Hepatocyte (in vitro differentiated cells): ENCODE results near the gene MBTPS1. TPM values are rescaled to one million over a fixed set of nuclear protein-coding genes. Genes with fewer than 3 reads are reported as not detected.

ENCODE experiments used
- DNase-seq: peaks from one replicate; pipeline ENCODE4 v3.0.0-alpha.2; 2016; ENCODE audit warnings: low spot score
- H2AFZ ChIP-seq: fragments of 200-600 bp; sonication (generic); 2 replicates; pipeline ENCODE4 v1.6.0; 2016; ENCODE audit warnings: antibody characterized with exemption, mild to moderate bottlenecking
- H3K27ac ChIP-seq: fragments of 200-600 bp; sonication (generic); 2 replicates; pipeline ENCODE4 v1.5.1; 2016; ENCODE audit warnings: mild to moderate bottlenecking
- H3K27me3 ChIP-seq: fragments of 200-600 bp; sonication (generic); 2 replicates; pipeline ENCODE4 v1.6.1; 2016
- H3K36me3 ChIP-seq: fragments of 200-600 bp; sonication (generic); replicated peaks from 2 replicates; pipeline ENCODE4 v1.5.1; 2016; ENCODE audit warnings: low read depth; ENCODE audit not compliant: insufficient read depth
- H3K4me1 ChIP-seq: fragments of 200-600 bp; sonication (generic); 2 replicates; pipeline ENCODE4 v1.5.1; 2016; ENCODE audit warnings: mild to moderate bottlenecking, moderate library complexity; ENCODE audit not compliant: insufficient read depth
- H3K4me2 ChIP-seq: fragments of 200-600 bp; sonication (generic); 2 replicates; pipeline ENCODE4 v1.6.0; 2016
- H3K4me3 ChIP-seq: fragments of 200-600 bp; sonication (generic); 2 replicates; pipeline ENCODE4 v1.5.1; 2016; ENCODE audit warnings: mild to moderate bottlenecking
- H3K79me2 ChIP-seq: fragments of 200-600 bp; sonication (generic); 2 replicates; pipeline ENCODE4 v1.6.0; 2017; ENCODE audit warnings: mild to moderate bottlenecking
- H3K9me2 ChIP-seq: fragments of 200-600 bp; sonication (generic); replicated peaks from 2 replicates; pipeline ENCODE4 v1.6.0; 2017; ENCODE audit warnings: mild to moderate bottlenecking; ENCODE audit not compliant: insufficient read depth
- H3K9me3 ChIP-seq: fragments of 200-600 bp; sonication (generic); 2 replicates; pipeline ENCODE4 v1.5.1; 2016; ENCODE audit warnings: low read depth, mild to moderate bottlenecking
- H4K20me1 ChIP-seq: fragments of 200-600 bp; sonication (generic); 2 replicates; pipeline ENCODE4 v1.6.0; 2016; ENCODE audit warnings: mild to moderate bottlenecking; ENCODE audit not compliant: insufficient read depth, poor library complexity, severe bottlenecking
- CTCF ChIP-seq: fragments of 200-600 bp; sonication (generic); IDR thresholded peaks from 2 replicates; pipeline ENCODE4 v1.5.1; 2016; ENCODE audit warnings: antibody characterized with exemption, mild to moderate bottlenecking; ENCODE audit not compliant: poor library complexity
- EZH2 ChIP-seq: fragments of 200-600 bp; sonication (generic); IDR thresholded peaks from 2 replicates; pipeline ENCODE4 v1.6.1; 2016; ENCODE audit warnings: antibody characterized with exemption, mild to moderate bottlenecking, borderline replicate concordance
- EZH2phosphoT487 ChIP-seq: fragments of 200-600 bp; sonication (generic); IDR thresholded peaks from one replicate; pipeline ENCODE4 v1.6.1; 2018; ENCODE audit warnings: antibody characterized with exemption, mild to moderate bottlenecking, low read depth, moderate library complexity; ENCODE audit not compliant: unreplicated experiment, severe bottlenecking
- WGBS: methylation state at CpG from one replicate; pipeline ENCODE4 v1.1.6; 2016; ENCODE audit warnings: low lambda C conversion rate; ENCODE audit errors: missing lambda C conversion rate; 5-methylcytosine and 5-hydroxymethylcytosine counted together
- polyA plus RNA-seq: library from polyadenylated mRNA; unstranded; fragments of >200 nt; fragmentation: Nextera tagmentation; extraction: Ambion mirVana; gene quantifications from 2 replicates; pipeline ENCODE4 v1.2.1, GENCODE V29; 2016
- total RNA-seq: library from RNA; depleted of rRNA; stranded (reverse); fragments of >200 nt; gene quantifications from 2 replicates; pipeline ENCODE4 v1.2.3, GENCODE V29; 2014

MBTPS1 gene
- total and polyA plus RNA-seq, 2 experiments from 2014 or later: 65.9 to 76.8 TPM

GRCh38 chr16:84068783-84069462 lies 47.8 kb downstream of the MBTPS1 start:
- H4K20me1 ChIP-seq: no peaks in the 10 kb centered on the region
- no peaks in the 10 kb centered on the region for H3K27me3 ChIP-seq
- no peaks in the 10 kb centered on the region for H3K9me2 ChIP-seq
- no peak overlapping the region for H2AFZ ChIP-seq
- H3K9me3 ChIP-seq: no peaks in the 10 kb centered on the region
- DNase-seq: no peak
- H3K4me1 ChIP-seq: no peaks in the 10 kb centered on the region
- no peak overlapping the region for H3K27ac ChIP-seq
- no peaks in the 10 kb centered on the region for H3K79me2 ChIP-seq
- 95% methylated on average over 13 of the region's 13 CpGs for WGBS
- H3K4me2 ChIP-seq: no peak overlapping the region
- TF ChIP-seq CTCF (no peak), EZH2phosphoT487 (no peak), EZH2 (no peak)
- no peaks in the 10 kb centered on the region for H3K36me3 ChIP-seq
- H3K4me3 ChIP-seq: no peak overlapping the region

GRCh38 chr16:84068041-84068440 lies 48.7 kb downstream of the MBTPS1 start:
- no peak overlapping the region for H2AFZ ChIP-seq
- WGBS: 97% methylated on average over 8 of the region's 8 CpGs
- no peaks in the 10 kb centered on the region for H3K36me3 ChIP-seq
- H3K27me3 ChIP-seq: no peaks in the 10 kb centered on the region
- no peak overlapping the region for H3K4me2 ChIP-seq
- H4K20me1 ChIP-seq: no peaks in the 10 kb centered on the region
- no peaks in the 10 kb centered on the region for H3K9me3 ChIP-seq
- no peak for TF ChIP-seq CTCF
- TF ChIP-seq EZH2phosphoT487: no peak
- TF ChIP-seq EZH2: no peak
- H3K27ac ChIP-seq: no peak overlapping the region
- H3K79me2 ChIP-seq: no peaks in the 10 kb centered on the region
- H3K4me1 ChIP-seq: no peaks in the 10 kb centered on the region
- no peak for DNase-seq
- H3K4me3 ChIP-seq: no peak overlapping the region
- no peaks in the 10 kb centered on the region for H3K9me2 ChIP-seq

GRCh38 chr16:84067640-84068039 lies 49.1 kb downstream of the MBTPS1 start:
- no peak overlapping the region for H2AFZ ChIP-seq
- H4K20me1 ChIP-seq: no peaks in the 10 kb centered on the region
- no peak overlapping the region for H3K4me3 ChIP-seq
- no peaks in the 10 kb centered on the region for H3K9me2 ChIP-seq
- WGBS: 94% methylated on average over 9 of the region's 9 CpGs
- no peaks in the 10 kb centered on the region for H3K79me2 ChIP-seq
- H3K36me3 ChIP-seq: no peaks in the 10 kb centered on the region
- TF ChIP-seq EZH2phosphoT487: no peak
- TF ChIP-seq CTCF: no peak
- no peak for TF ChIP-seq EZH2
- H3K9me3 ChIP-seq: no peaks in the 10 kb centered on the region
- no peak overlapping the region for H3K4me2 ChIP-seq
- no peaks in the 10 kb centered on the region for H3K4me1 ChIP-seq
- no peaks in the 10 kb centered on the region for H3K27me3 ChIP-seq
- H3K27ac ChIP-seq: no peak overlapping the region
- DNase-seq: no peak
